GM12801 (cell line): Measurements from ENCODE around the gene NUDT16L1.

Source experiments
- TF ChIP-seq, protein P1 (sequence below): IDR thresholded peaks from one replicate; pipeline ENCODE4 v1.5.1; 2011; ENCODE audit warnings: control low read depth; ENCODE audit not compliant: insufficient read length; ENCODE audit errors: extremely low read depth

Gene NUDT16L1

DNA sequence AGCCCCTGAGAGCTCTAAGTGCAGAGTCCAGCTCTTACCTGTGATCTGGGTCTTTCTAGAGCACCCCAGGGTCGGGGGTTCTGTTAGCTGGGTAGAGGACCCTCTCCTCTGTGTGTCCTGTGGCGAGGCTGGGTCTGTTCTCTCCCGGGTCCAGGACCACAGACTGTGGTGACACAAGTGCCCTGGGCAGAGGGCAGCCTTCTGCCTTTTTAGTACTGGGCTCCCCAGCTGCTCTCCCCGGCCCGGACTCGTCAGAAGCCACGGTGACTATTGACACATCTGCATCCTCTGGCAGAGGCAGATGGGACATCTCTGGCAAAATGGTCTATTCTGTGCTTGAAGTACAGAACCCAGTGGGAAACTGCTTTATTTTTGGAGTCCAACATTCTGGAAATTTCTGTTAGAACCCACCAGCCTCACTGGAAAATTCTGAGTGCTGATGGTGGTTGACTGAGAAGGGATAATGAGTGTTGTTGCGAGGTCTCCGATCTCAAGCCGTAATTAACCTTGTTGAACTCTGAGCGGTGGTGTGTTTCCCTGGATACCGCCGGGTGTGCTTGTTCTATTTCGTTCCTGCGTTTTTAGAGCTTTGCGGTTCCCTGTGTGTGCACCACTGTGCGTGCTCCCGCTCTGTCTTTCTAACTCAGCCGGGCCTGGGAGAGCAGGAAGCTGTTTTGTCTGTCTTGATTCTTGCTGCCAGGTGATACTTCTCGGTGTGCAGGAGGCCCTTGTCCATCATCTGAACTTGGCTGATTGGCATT, 26.0 kb upstream of the NUDT16L1 start:
- TF ChIP-seq, protein P1, sequence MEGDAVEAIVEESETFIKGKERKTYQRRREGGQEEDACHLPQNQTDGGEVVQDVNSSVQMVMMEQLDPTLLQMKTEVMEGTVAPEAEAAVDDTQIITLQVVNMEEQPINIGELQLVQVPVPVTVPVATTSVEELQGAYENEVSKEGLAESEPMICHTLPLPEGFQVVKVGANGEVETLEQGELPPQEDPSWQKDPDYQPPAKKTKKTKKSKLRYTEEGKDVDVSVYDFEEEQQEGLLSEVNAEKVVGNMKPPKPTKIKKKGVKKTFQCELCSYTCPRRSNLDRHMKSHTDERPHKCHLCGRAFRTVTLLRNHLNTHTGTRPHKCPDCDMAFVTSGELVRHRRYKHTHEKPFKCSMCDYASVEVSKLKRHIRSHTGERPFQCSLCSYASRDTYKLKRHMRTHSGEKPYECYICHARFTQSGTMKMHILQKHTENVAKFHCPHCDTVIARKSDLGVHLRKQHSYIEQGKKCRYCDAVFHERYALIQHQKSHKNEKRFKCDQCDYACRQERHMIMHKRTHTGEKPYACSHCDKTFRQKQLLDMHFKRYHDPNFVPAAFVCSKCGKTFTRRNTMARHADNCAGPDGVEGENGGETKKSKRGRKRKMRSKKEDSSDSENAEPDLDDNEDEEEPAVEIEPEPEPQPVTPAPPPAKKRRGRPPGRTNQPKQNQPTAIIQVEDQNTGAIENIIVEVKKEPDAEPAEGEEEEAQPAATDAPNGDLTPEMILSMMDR: no peak

DNA sequence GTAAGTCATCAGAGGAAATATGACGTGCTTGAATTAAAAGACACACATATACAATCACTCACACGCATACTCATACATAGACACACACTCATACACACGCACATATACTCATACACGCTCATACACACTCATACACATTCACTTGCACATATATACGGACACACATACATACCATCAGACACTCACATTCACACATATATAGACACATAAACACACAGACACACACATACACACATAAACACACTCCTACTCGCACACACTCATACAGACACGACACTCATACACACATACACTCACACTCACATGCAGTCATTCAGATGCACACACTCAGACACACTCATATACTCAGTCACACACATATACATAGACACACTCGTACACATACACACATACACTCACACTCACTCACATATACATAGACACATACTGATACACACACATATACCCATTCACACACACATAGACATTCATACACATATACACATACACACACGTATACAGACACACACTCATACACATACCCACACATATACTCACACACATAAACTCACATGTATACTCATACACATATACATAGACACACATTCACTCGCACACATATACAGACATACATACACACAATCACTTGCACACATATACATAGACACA, 24.9 kb upstream of the NUDT16L1 start:
- TF ChIP-seq, protein P1: no peak

DNA sequence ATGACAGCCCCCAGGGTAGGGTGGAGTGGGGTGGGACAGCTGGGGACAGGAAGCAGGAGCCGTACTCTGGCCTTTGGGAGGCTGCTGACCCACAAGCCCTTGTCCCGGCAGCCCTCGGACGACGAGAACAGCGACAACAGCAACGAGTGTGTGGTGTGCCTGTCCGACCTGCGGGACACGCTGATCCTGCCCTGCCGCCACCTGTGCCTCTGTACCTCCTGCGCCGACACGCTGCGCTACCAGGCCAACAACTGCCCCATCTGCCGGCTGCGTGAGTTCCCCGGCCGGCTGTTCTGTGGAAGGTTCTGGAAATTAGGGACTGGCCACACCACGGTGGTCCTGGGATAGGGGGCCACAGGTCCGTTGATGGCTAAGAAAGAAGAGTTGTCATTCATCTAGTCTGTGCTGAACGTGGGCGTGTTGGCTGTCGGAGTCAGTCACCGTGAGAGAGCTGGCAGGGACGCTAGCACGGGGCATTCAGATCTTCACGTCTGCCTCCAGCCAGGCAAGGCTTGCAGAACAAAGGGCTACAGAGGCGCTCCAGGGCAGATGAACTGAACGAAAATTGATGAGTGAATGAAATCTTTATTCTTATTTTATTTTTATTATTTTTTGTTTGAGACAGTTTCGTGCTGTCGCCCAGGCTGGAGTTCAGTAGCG, 19.8 kb upstream of the NUDT16L1 start:
- TF ChIP-seq, protein P1: no peak

DNA sequence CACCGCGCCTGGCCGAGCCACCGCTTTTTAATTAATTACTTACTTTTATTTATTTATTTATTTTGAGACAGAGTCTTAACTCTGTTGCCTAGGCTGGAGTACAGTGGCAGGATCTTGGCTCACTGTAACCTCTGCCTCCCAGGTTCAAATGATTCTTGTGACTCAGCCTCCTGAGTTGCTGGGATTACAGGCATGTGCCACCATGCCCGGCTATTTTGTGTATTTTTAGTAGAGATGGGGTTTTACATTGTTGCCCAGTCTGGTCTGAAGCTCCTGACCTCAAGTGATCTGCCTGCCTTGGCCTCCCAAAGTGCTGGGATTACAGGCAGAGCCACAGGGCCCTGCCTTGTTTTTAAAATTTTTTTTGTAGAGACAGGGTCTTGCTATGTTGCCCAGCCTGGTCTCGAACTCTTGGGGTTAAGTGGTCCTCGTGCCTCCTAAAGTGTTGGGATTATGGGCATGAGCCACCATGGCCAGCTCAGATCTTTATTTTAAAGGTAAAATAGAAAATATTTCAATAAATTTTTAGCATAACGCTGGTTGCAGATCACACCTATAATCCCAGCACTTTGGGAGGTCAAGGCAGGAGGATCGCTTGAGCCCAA, 18.3 kb upstream of the NUDT16L1 start:
- TF ChIP-seq, protein P1: no peak

DNA sequence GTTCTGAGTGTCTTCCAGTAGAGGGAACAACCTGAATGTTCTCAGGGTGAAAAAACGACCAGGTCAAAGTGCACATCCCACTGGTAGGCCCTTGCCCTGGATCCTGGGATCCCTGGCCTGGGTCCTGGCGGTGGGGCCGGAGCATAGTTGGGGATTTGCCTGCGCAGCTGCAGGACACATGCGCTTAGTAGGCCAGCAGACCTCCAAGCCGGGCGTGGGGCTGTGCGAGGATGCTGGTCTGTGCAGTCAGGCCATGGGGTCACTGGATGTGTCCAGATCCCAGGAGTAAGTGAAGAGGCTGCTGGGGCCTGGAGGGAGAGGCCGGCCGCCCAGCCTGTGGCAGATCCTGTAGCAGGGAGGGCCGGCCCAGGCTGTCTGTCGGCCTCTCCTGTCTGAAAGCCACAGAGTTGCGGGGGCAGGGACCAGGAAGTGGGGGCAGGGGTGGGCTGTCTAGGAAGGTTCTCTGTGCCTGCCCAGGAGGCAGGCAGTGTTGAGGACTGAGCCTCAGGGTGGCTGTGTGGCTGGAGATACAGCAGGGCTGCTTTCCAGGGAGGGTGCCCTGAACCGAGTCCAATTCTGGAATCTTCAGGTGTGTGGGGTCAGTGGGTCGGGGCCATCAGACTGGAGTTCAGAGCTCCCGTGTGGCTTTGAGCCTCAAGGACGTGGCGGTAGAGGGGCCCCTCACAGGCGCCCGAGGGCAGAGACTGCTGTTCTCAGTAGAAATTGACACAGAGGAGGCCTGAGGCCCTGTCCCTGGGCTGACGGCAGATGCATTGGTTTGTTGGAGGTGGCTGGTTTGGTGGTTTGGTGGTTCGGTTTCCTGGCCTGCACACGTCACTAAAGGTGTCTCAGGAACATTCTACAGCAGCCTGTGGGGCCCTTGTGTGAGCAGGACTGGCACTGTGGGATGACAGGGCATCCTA, 17.2 kb upstream of the NUDT16L1 start:
- TF ChIP-seq, protein P1: no peak

DNA sequence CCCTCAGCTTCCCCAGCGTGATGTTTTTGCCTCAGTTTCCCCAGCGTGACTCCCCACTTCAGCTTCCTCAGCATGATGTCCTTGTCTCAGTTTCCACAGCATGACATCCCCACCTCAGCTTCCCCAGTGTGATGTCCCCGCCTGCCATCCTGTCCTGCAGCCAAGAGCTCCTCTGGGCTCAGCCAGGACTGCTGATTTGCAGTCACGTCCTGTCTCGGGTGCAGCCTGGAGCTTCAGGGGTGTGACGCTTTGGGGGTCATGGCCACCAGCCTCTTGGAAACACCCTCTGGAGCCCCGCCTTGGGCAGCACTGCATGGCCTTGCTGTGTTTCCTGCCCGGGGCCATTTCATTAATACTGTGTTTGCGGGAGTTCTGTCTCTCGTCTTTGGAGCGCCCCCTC, 16.5 kb upstream of the NUDT16L1 start:
- TF ChIP-seq, protein P1: no peak
